CD4-positive, CD25-positive, alpha-beta regulatory T cell (primary cell): ENCODE measurements around the gene COPS4. TPM values are rescaled to one million over a fixed set of nuclear protein-coding genes. Genes with fewer than 3 reads are reported as not detected.

Source experiments
- ATAC-seq, 2 donors: fragments of 150-1000 bp; cut with Tn5 transposase; one replicate each; pipeline ENCODE4 v1.10.0; 2021; ENCODE audit warnings: low read depth in 2 of 2, moderate number of reproducible peaks in 2 of 2, moderate library complexity in 1 of 2
- DNase-seq, 3 donors: peaks; one replicate each; pipeline versions ENCODE4 v3.0.0 to v3.0.0-alpha.2; 2012 to 2022; ENCODE audit warnings: mixed read lengths in 1 of 3
- H3K27ac ChIP-seq: one replicate; pipeline ENCODE4 v1.7.0; 2013; ENCODE audit warnings: mild to moderate bottlenecking, low read length; ENCODE audit not compliant: insufficient read depth, poor library complexity, severe bottlenecking
- H3K27me3 ChIP-seq: one replicate; pipeline ENCODE4 v1.7.0; 2013; ENCODE audit warnings: low read length; ENCODE audit not compliant: control insufficient read depth, insufficient read depth
- H3K36me3 ChIP-seq: one replicate; pipeline ENCODE4 v1.7.0; 2013; ENCODE audit warnings: mild to moderate bottlenecking, low read length, moderate library complexity; ENCODE audit not compliant: control insufficient read depth, insufficient read depth
- H3K4me1 ChIP-seq: 2 replicates; pipeline ENCODE4 v1.7.0; 2013; ENCODE audit warnings: mild to moderate bottlenecking, low read length; ENCODE audit not compliant: insufficient read depth, control insufficient read depth, poor library complexity, severe bottlenecking
- H3K4me3 ChIP-seq: one replicate; pipeline ENCODE4 v1.7.0; 2013; ENCODE audit warnings: low read depth, mild to moderate bottlenecking, low read length, moderate library complexity
- H3K9me3 ChIP-seq, 2 experiments: 1 replicate in 1 of 2; 2 replicates in 1 of 2; pipeline ENCODE4 v1.7.0; 2013; ENCODE audit warnings: low read length in 2 of 2, mild to moderate bottlenecking in 1 of 2, moderate library complexity in 1 of 2; ENCODE audit not compliant: control insufficient read depth in 2 of 2
- H3K27ac Mint-ChIP-seq, 3 donors: one replicate each; pipeline ENCODE4 v1.8.0; 2020 to 2022; ENCODE audit warnings: mild to moderate bottlenecking in 3 of 3, mixed read lengths in 3 of 3, moderate library complexity in 2 of 3
- H3K27me3 Mint-ChIP-seq: one replicate; pipeline ENCODE4 v1.8.0; 2022; ENCODE audit warnings: mild to moderate bottlenecking, mixed read lengths
- H3K36me3 Mint-ChIP-seq: one replicate; pipeline ENCODE4 v1.8.0; 2020; ENCODE audit warnings: mixed read lengths
- H3K4me1 Mint-ChIP-seq, 4 donors: one replicate each; pipeline ENCODE4 v1.8.0; 2020 to 2022; ENCODE audit warnings: mixed read lengths in 4 of 4, mild to moderate bottlenecking in 1 of 4
- H3K4me3 Mint-ChIP-seq, 4 donors: one replicate each; pipeline ENCODE4 v1.8.0; 2020 to 2022; ENCODE audit warnings: mild to moderate bottlenecking in 4 of 4, mixed read lengths in 4 of 4, moderate library complexity in 3 of 4
- H3K9me3 Mint-ChIP-seq, 7 donors: one replicate each; pipeline ENCODE4 v1.8.0; 2020 to 2022; ENCODE audit warnings: mixed read lengths in 7 of 7, mild to moderate bottlenecking in 3 of 7, moderate library complexity in 2 of 7
- polyA plus RNA-seq, 4 donors: library from polyadenylated mRNA; unstranded; fragments of 300-500 nt; fragmentation: Illumina TruSeq; gene quantifications; one replicate each; pipeline ENCODE4 v1.2.3, GENCODE V29; 2021
- total RNA-seq: library from RNA; stranded (reverse); gene quantifications from one replicate; pipeline ENCODE4 v1.2.3, GENCODE V29; 2022

COPS4 gene
- total and polyA plus RNA-seq, 5 donors from 2014 or later: 25.3 to 76.8 (median 63.2) TPM

- H3K9me3 Mint-ChIP-seq: peaks cover 0 to 1% (median 0%) of the 10 kb centered on the region in 7 donors
- peaks cover 12% of the 10 kb centered on the region for H3K36me3 ChIP-seq
- no peak overlapping the region for H3K4me3 Mint-ChIP-seq
- H3K27ac Mint-ChIP-seq: peak overlapping the region in 1 of 3 donors; percentile 69
- ATAC-seq (no peak), DNase-seq (no peak)
- H3K9me3 ChIP-seq: no peaks in the 10 kb centered on the region
- H3K4me3 ChIP-seq: no peak overlapping the region
- peaks cover 0 to 35% (median 16%) of the 10 kb centered on the region in 4 donors for H3K4me1 Mint-ChIP-seq
- peaks cover 40% of the 10 kb centered on the region for H3K27me3 Mint-ChIP-seq
- H3K27me3 ChIP-seq: peaks cover 8% of the 10 kb centered on the region
- H3K4me1 ChIP-seq: no peaks in the 10 kb centered on the region
- no peak overlapping the region for H3K27ac ChIP-seq
- peaks cover 35% of the 10 kb centered on the region for H3K36me3 Mint-ChIP-seq
These were observed 61.4 kb downstream of the COPS4 start for GRCh38 chr4:83096397-83096796.

DNA sequence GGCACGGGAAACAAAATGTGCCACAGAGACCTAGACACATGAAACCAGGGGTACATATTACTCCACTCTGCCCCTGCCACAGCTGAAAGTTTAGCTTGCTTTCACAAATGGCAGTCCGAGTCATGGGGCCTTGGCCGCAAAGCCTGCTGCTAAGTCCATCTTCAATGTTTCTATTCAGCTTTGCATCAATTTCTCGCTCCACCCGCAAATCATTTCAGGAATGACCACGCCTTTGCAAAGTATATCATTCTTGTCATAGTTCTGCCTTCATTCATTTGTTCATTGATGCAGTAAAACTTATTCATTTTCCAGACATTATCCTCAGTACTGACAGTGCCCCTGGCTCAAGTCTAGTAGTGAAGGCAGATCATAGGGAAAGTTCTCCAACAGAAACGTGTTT lies 70.0 kb downstream of the COPS4 start:
- H3K36me3 Mint-ChIP-seq: peaks cover 36% of the 10 kb centered on the region
- ATAC-seq (no peak), DNase-seq (no peak)
- H3K4me1 Mint-ChIP-seq: peaks cover 7 to 66% (median 26%) of the 10 kb centered on the region in 4 donors
- H3K4me3 Mint-ChIP-seq: no peak overlapping the region
- H3K9me3 Mint-ChIP-seq: no peaks in the 10 kb centered on the region
- no peak overlapping the region for H3K4me3 ChIP-seq
- H3K27me3 ChIP-seq: peaks cover 1% of the 10 kb centered on the region
- no peak overlapping the region for H3K27ac ChIP-seq
- H3K9me3 ChIP-seq: no peaks in the 10 kb centered on the region
- peaks cover 6% of the 10 kb centered on the region for H3K36me3 ChIP-seq
- H3K27me3 Mint-ChIP-seq: peaks cover 52% of the 10 kb centered on the region
- H3K4me1 ChIP-seq: peaks cover 24% of the 10 kb centered on the region
- H3K27ac Mint-ChIP-seq: peak overlapping the region in 1 of 3 donors; percentile 86

GRCh38 chr4:83107631-83108030 lies 72.6 kb downstream of the COPS4 start:
- Histone ChIP-seq H3K36me3 (no peaks in the 10 kb centered on the region), H3K9me3 (no peaks in the 10 kb centered on the region), H3K27ac (no peak overlapping the region), H3K4me3 (no peak overlapping the region), H3K4me1 (peaks cover 42% of the 10 kb centered on the region), H3K27me3 (peaks cover 1% of the 10 kb centered on the region)
- Mint-ChIP-seq H3K36me3 (peaks cover 17% of the 10 kb centered on the region), H3K4me3 (no peak overlapping the region), H3K9me3 (no peaks in the 10 kb centered on the region), H3K27me3 (peaks cover 61% of the 10 kb centered on the region), H3K27ac (peak overlapping the region in 2 of 3 donors; percentile 26 to 95), H3K4me1 (peaks cover 0 to 63% (median 24%) of the 10 kb centered on the region in 4 donors)
- DNase-seq: peak in 1 of 3 donors; percentile 19
- no peak for ATAC-seq

DNA sequence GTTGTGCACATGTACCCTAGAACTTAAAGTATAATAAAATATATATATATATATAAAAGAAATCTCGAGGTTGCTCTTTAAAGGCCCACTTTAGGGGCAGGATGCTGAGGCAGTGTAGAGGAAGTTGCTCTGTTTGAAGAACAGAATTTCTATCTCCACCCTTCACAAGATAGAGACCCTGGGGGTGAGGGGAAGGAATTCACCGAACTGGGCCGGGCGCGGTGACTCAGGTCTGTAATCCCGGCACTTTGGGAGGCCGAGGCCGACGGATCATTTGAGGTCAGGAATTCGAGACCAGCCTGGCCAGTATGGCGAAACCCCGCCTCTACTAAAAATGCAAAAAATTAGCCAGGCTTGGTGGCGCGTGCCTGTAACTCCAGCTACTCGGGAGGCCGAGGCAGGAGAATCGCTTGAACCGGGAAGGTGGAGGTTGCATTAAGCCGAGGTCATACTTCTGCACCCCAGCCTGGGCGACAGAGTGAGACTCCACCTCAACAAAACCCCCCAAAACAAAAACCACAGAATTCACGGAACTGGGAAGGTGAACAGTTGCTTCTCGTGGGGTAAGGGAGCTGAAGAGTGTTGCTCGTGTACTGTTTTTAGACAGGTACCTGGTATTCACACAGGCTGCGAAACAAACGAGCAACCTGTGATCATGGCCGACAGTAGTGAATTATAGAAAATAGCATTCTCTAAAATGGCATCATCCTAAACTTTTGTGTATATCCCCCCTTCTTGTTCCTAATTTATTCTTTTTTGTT lies 73.3 kb downstream of the COPS4 start:
- Histone ChIP-seq H3K36me3 (no peaks in the 10 kb centered on the region), H3K27ac (peak overlapping the region; percentile 81), H3K27me3 (peaks cover 1% of the 10 kb centered on the region), H3K4me1 (peaks cover 42% of the 10 kb centered on the region), H3K4me3 (peak overlapping the region; percentile 49), H3K9me3 (no peaks in the 10 kb centered on the region)
- Mint-ChIP-seq H3K9me3 (no peaks in the 10 kb centered on the region), H3K27me3 (peaks cover 58% of the 10 kb centered on the region), H3K27ac (peak overlapping the region; percentile 94 to 97 (median 95)), H3K4me3 (peak overlapping the region; percentile 93 to 98 (median 95)), H3K4me1 (peaks cover 0 to 63% (median 23%) of the 10 kb centered on the region in 4 donors), H3K36me3 (peaks cover 15% of the 10 kb centered on the region)
- DNase-seq (peak in 1 of 3 donors; percentile 54), ATAC-seq (peak; percentile 21 to 24)

DNA sequence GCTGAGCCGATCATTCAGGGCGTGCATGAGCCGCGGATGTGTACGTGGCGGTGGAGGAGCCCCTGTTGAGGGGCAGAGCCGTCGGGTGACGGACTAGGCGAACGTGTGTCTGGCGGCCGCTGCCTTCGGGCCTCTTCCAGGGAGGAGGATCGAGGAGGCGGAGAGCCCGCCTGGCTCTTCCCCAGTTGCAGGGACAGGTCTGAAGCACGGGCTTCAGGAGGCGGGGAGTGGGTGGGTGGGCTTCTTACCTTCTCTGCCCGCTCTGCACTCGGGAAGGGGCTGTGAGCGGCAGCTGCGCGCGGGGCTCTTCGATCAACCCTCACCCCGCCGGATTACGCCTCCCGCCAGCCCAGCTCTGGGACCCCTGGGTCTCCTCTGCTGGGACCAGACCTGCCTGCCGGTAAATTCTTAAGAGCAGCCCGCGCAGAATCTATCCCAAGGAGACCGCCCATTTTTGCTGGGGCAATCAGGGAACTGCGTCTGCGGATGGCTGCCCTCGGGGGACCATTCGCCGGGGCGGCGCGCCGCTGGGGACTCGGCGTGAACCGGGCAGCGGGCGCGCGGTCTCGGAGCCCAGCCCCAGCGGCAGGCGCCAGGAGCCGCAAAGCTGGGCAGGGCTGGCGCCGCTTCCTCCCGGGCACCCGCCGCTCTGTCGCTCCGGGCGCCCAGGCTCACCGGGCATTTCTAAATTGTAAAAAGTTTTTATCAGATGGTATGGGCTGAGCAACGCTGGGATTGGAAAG lies 74.7 kb downstream of the COPS4 start:
- ATAC-seq: peak; percentile 30
- Histone ChIP-seq H3K27ac (peak overlapping the region; percentile 81), H3K36me3 (no peaks in the 10 kb centered on the region), H3K9me3 (no peaks in the 10 kb centered on the region), H3K4me3 (peak overlapping the region; percentile 91), H3K4me1 (peaks cover 48% of the 10 kb centered on the region), H3K27me3 (no peaks in the 10 kb centered on the region)
- H3K4me1 Mint-ChIP-seq: peaks cover 4 to 61% (median 21%) of the 10 kb centered on the region in 4 donors
- H3K27ac Mint-ChIP-seq: peak overlapping the region; percentile 94 to 98 (median 95)
- peaks cover 10% of the 10 kb centered on the region for H3K36me3 Mint-ChIP-seq
- DNase-seq: peak; percentile 26 to 49 (median 34)
- no peaks in the 10 kb centered on the region for H3K9me3 Mint-ChIP-seq
- peak overlapping the region; percentile 93 to 98 (median 95) for H3K4me3 Mint-ChIP-seq
- H3K27me3 Mint-ChIP-seq: peaks cover 59% of the 10 kb centered on the region

DNA sequence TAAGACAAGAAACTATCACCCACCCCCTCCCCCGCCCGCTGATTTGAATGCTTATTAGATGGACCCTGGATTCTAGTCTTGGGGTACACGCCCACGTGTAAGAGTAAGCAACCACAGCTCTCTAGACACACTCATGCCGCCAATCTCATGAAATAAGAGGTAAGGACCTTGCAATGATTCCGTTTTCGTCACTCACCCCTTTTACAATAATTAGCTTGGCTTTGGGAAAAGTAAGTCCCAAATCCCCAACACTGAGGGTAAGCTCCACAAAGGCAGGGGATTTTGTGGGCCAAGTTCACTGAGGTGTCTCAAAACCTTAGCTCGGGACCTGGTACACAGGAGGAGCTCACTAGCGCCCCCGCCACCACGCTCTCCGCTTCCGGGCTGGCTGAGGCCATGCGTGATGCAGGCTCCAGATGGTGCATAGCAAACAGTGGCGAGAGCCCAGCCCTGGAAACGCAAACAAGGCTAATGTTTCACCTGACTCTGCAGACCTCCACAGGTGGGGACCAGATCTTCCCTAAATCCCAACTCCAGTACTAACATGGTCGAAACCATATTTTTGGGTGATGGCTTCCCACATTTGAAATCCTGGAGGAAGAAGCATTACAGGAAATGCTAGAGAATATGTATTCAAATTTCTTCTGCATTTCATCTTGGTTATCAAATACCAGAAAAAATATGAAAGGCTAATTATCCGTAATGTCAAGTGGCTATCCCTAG lies 75.4 kb downstream of the COPS4 start:
- H3K9me3 Mint-ChIP-seq: no peaks in the 10 kb centered on the region
- H3K9me3 ChIP-seq: no peaks in the 10 kb centered on the region
- peak overlapping the region; percentile 81 for H3K27ac ChIP-seq
- H3K4me3 ChIP-seq: peak overlapping the region; percentile 91
- DNase-seq (peak; percentile 72 to 93 (median 85)), ATAC-seq (peak; percentile 82 to 85)
- peak overlapping the region; percentile 93 to 98 (median 94) for H3K4me3 Mint-ChIP-seq
- no peaks in the 10 kb centered on the region for H3K27me3 ChIP-seq
- H3K36me3 ChIP-seq: no peaks in the 10 kb centered on the region
- H3K4me1 ChIP-seq: peaks cover 53% of the 10 kb centered on the region
- peaks cover 8 to 61% (median 24%) of the 10 kb centered on the region in 4 donors for H3K4me1 Mint-ChIP-seq
- H3K36me3 Mint-ChIP-seq: peaks cover 3% of the 10 kb centered on the region
- peak overlapping the region; percentile 91 to 95 (median 95) for H3K27ac Mint-ChIP-seq
- peaks cover 55% of the 10 kb centered on the region for H3K27me3 Mint-ChIP-seq

DNA sequence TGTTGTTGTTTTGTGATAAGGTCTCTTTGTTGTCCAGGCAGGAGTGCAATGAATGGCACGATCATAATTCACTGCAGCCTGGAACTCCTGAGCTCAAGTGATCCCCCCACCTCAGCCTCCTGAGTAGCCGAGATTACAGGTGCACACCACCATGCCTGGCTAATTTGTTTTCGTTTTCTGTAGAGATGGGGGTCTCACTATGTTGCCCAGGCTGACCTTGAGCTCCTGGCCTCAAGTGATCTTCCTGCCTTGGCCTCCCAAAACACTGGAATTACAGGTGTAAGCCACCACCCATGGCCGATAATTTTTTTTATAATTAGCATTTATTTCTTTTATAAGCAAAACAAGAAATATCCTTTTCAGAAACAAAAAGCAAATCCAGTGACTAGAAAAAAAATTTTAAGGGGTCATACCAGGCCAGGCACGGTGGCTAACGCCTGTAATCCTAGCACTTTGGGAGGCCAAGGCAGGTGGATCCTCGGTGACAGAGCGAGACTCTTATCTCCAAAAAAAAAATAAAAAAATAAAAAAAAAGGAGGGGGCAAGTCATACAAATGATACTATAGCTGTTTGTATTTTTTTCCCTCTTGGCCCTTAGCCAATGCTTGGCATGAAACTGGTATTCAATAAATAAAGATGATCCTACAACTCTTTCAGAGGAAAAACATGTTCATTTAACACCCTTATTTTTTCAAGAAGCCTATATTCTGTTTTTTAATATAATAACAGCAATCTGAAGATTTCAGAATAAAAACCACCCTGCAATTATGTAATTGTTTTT lies 76.2 kb downstream of the COPS4 start:
- Histone ChIP-seq H3K36me3 (no peaks in the 10 kb centered on the region), H3K27ac (peak overlapping the region; percentile 81), H3K27me3 (no peaks in the 10 kb centered on the region), H3K4me1 (peaks cover 55% of the 10 kb centered on the region), H3K9me3 (no peaks in the 10 kb centered on the region), H3K4me3 (peak overlapping the region; percentile 91)
- Mint-ChIP-seq H3K27ac (peak overlapping the region; percentile 91 to 95 (median 95)), H3K4me1 (peaks cover 8 to 66% (median 25%) of the 10 kb centered on the region in 4 donors), H3K36me3 (no peaks in the 10 kb centered on the region), H3K4me3 (peak overlapping the region; percentile 93 to 98 (median 94)), H3K27me3 (peaks cover 56% of the 10 kb centered on the region), H3K9me3 (no peaks in the 10 kb centered on the region)
- no peak for ATAC-seq
- no peak for DNase-seq
